AG09319 (cell line): ENCODE measurements around the gene FAM131A.

Experiments
- DNase-seq: peaks from one replicate; pipeline ENCODE4 v3.0.0-alpha.2; 2010; ENCODE audit warnings: low read depth; ENCODE audit errors: extremely low read depth
- TF ChIP-seq, protein P1 (sequence below): IDR thresholded peaks from 2 replicates; pipeline ENCODE4 v1.5.1; 2011; ENCODE audit warnings: low read depth, mild to moderate bottlenecking, inconsistent platforms, low read length, moderate library complexity

Gene FAM131A

DNA sequence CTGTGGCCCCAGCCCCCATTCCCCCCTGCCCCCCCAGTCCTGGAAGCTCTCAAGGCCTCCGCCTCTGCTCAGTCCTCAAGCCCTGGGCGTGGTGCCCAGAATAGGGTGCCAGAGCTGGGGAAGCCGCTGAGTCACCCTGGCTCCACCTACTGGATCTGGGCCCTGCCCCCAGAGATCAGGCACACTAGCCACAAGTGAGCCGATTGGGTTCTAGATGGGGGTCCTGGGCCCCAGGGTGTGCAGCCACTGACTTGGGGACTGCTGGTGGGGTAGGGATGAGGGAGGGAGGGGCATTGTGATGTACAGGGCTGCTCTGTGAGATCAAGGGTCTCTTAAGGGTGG is 17.3 kb upstream of the FAM131A start:
- DNase-seq: peak; percentile 95
- TF ChIP-seq, protein P1, sequence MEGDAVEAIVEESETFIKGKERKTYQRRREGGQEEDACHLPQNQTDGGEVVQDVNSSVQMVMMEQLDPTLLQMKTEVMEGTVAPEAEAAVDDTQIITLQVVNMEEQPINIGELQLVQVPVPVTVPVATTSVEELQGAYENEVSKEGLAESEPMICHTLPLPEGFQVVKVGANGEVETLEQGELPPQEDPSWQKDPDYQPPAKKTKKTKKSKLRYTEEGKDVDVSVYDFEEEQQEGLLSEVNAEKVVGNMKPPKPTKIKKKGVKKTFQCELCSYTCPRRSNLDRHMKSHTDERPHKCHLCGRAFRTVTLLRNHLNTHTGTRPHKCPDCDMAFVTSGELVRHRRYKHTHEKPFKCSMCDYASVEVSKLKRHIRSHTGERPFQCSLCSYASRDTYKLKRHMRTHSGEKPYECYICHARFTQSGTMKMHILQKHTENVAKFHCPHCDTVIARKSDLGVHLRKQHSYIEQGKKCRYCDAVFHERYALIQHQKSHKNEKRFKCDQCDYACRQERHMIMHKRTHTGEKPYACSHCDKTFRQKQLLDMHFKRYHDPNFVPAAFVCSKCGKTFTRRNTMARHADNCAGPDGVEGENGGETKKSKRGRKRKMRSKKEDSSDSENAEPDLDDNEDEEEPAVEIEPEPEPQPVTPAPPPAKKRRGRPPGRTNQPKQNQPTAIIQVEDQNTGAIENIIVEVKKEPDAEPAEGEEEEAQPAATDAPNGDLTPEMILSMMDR: no peak

DNA sequence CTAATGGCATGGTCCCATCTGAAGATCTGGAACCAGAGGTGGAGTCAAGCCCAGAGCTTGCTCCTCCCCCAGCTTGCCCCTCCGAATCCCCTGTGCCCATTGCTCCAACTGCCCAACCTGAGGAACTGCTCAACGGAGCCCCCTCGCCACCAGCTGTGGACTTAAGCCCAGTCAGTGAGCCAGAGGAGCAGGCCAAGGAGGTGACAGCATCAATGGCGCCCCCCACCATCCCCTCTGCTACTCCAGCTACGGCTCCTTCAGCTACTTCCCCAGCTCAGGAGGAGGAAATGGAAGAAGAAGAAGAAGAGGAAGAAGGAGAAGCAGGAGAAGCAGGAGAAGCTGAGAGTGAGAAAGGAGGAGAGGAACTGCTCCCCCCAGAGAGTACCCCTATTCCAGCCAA is 15.7 kb upstream of the FAM131A start:
- TF ChIP-seq, protein P1: no peak
- DNase-seq: no peak

DNA sequence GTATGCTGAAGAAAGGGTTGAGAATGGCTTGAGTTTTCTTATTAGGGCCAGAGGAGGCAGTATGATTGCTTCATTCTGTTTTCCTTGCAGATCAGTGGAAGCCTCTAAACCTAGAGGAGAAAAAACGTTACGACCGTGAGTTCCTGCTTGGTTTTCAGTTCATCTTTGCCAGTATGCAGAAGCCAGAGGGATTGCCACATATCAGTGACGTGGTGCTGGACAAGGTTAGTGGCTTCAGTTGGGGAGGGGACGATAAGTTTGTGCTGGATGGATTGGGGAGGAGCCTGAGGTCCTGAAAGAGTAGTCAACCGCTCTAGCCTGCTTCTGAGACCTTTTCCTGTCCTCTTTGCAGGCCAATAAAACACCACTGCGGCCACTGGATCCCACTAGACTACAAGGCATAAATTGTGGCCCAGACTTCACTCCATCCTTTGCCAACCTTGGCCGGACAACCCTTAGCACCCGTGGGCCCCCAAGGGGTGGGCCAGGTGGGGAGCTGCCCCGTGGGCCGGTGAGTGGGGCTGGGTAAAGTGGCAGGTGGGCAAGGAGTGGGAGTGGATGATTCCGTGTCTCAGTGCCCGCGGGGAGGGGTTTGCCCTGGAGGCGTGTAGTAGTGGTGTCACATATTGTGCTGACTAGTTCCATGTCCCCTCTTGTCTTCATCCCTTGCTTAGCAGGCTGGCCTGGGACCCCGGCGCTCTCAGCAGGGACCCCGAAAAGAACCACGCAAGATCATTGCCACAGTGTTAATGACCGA is 14.5 kb upstream of the FAM131A start:
- DNase-seq: no peak
- TF ChIP-seq, protein P1: no peak

DNA sequence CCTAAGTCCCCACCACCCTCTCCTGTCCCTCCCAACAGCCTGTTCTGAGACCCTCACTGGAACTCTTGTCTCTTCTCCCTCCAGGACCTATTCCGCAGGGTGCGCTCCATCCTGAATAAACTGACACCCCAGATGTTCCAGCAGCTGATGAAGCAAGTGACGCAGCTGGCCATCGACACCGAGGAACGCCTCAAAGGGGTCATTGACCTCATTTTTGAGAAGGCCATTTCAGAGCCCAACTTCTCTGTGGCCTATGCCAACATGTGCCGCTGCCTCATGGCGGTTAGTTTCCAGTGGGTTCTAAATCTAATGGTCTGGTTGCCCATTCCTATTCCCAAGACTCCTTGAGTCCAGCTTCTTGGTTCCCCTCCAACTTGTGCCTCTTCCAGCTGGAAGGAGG is 13.7 kb upstream of the FAM131A start:
- no peak for DNase-seq
- TF ChIP-seq, protein P1: no peak

DNA sequence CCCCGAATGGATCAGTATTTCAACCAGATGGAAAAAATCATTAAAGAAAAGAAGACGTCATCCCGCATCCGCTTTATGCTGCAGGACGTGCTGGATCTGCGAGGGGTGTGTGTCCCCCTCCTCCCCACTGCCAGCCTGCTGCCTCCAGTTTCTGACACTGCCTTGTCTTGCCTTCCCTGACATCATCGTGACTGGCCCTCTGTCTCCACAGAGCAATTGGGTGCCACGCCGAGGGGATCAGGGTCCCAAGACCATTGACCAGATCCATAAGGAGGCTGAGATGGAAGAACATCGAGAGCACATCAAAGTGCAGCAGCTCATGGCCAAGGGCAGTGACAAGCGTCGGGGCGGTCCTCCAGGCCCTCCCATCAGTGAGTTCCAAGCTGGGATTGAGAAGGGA is 12.1 kb upstream of the FAM131A start:
- DNase-seq: no peak
- TF ChIP-seq, protein P1: no peak

DNA sequence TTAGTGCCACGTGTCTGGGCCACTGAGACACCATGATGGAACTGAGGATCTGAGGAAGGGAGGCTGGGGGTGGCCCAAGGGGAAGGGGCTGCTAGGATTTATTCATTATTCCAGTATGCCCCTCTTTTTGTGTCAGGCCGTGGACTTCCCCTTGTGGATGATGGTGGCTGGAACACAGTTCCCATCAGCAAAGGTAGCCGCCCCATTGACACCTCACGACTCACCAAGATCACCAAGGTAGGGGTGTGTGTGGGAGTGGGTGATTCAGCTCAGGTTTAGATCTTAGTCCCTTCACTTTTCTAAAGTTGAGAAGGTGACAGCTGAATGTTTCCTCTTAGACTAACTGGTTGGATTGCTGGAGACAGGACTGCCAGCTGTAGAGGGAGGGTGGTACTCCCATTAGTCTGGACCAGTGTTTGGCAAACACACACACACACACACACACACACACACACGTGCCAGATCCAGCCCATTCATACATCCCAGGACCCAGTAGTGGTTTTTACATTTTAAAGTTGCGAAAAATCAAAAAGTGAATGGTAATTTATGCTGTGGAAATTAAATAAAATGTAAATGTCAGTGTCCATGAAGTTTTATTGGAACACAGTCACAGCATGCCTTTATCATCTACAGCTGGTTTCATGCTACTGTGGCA is 11.6 kb upstream of the FAM131A start:
- TF ChIP-seq, protein P1: no peak
- no peak for DNase-seq

DNA sequence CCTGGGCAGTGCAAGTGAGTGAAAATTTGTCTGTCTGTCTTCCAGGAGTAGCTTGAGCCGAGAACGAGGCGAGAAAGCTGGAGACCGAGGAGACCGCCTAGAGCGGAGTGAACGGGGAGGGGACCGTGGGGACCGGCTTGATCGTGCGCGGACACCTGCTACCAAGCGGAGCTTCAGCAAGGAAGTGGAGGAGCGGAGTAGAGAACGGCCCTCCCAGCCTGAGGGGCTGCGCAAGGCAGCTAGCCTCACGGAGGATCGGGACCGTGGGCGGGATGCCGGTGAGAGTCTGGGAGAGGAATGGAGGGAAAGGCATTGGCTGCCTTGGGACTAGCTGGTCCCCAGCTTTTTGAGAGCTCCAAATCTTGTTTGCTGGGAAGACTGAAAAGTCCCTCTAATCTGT is 10.2 kb upstream of the FAM131A start:
- TF ChIP-seq, protein P1: no peak
- no peak for DNase-seq
